B cell (primary cell): ENCODE measurements around the gene PPM1N.

Experiments used
- EZH2 ChIP-seq: IDR thresholded peaks from 2 replicates; pipeline ENCODE4 v1.6.1; 2012; ENCODE audit warnings: borderline replicate concordance, low read depth, mild to moderate bottlenecking, moderate library complexity, low read length; ENCODE audit not compliant: insufficient read depth, poor library complexity, severe bottlenecking
- TF ChIP-seq, protein P1 (sequence below): fragments of 200-600 bp; IDR thresholded peaks from one replicate; pipeline ENCODE4 v1.8.0; 2022; ENCODE audit warnings: antibody characterized with exemption, mild to moderate bottlenecking

DNA sequence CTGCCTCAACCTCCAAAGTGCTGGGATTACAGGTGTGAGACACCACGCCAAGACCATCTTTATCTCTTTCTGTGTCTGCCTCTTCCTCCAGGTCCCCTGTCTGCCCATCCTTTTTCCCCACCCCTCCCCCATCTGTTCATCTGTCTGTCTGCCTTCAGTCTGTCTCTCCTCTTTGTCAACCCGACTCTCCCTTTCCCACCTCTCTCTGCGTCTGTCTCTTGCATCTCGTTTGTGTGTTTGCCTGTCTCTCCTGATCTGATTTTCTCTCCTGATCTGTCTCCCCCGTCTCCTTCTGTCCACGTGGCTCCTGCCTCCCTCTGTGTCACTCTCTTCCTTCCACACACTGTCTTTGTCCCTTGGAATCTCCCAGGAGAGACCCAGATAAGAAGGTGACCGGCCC lies 19.0 kb downstream of the PPM1N start:
- TF ChIP-seq, protein P1, sequence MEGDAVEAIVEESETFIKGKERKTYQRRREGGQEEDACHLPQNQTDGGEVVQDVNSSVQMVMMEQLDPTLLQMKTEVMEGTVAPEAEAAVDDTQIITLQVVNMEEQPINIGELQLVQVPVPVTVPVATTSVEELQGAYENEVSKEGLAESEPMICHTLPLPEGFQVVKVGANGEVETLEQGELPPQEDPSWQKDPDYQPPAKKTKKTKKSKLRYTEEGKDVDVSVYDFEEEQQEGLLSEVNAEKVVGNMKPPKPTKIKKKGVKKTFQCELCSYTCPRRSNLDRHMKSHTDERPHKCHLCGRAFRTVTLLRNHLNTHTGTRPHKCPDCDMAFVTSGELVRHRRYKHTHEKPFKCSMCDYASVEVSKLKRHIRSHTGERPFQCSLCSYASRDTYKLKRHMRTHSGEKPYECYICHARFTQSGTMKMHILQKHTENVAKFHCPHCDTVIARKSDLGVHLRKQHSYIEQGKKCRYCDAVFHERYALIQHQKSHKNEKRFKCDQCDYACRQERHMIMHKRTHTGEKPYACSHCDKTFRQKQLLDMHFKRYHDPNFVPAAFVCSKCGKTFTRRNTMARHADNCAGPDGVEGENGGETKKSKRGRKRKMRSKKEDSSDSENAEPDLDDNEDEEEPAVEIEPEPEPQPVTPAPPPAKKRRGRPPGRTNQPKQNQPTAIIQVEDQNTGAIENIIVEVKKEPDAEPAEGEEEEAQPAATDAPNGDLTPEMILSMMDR: no peak
- no peak for TF ChIP-seq EZH2
